Stomach (tissue), 9 donors: ENCODE results near the gene RNF113B. TPM values are rescaled to one million over a fixed set of nuclear protein-coding genes. Genes with fewer than 3 reads are reported as not detected.
A peak's percentile ranks its signal among the peaks of the same experiment; 100 is the strongest.

Experiments used
- DNase-seq, 2 donors: peaks; one replicate each; pipeline versions ENCODE4 v3.0.0 to v3.0.0-alpha.2; 2013 to 2019
- H3K27ac ChIP-seq, 5 donors: fragments of 200-600 bp in 4 of 5; sonication (generic) in 4 of 5; one replicate each; pipeline ENCODE4 v1.5.1; 2013 to 2019; ENCODE audit warnings: mild to moderate bottlenecking in 1 of 5, moderate library complexity in 1 of 5
- H3K27me3 ChIP-seq, 3 donors: fragments of 200-600 bp; sonication (generic); one replicate each; pipeline ENCODE4 v1.5.1; 2017 to 2019; ENCODE audit warnings: mixed run types in 1 of 3
- H3K36me3 ChIP-seq, 4 donors: fragments of 200-600 bp; sonication (generic); 1 replicate in 3 of 4; 2 replicates in 1 of 4; pipeline ENCODE4 v1.5.1; 2016 to 2019
- H3K4me1 ChIP-seq, 4 donors: fragments of 200-600 bp; sonication (generic); one replicate each; pipeline ENCODE4 v1.5.1; 2016 to 2019
- H3K4me3 ChIP-seq, 4 donors: fragments of 200-600 bp; sonication (generic) in 3 of 4; one replicate each; pipeline ENCODE4 v1.5.1; 2016 to 2019; ENCODE audit warnings: mild to moderate bottlenecking in 1 of 4
- H3K9me3 ChIP-seq, 4 donors: fragments of 200-600 bp; sonication (generic); one replicate each; pipeline ENCODE4 v1.5.1; 2016 to 2019
- CTCF ChIP-seq, 7 experiments: fragments of 450-650 bp in 4 of 7; fragments of 200-600 bp in 3 of 7; sonication (generic) in 3 of 7; IDR thresholded peaks; one replicate each; pipeline ENCODE4 v1.5.1; 2016 to 2019; ENCODE audit warnings: antibody characterized with exemption in 7 of 7, control low read depth in 2 of 7, mild to moderate bottlenecking in 1 of 7
- EP300 ChIP-seq: sonication (generic); formaldehyde crosslinking; IDR thresholded peaks from one replicate; pipeline ENCODE4 v1.6.1; 2017; ENCODE audit warnings: antibody characterized with exemption
- POLR2A ChIP-seq, 4 donors: fragments of 450-650 bp; IDR thresholded peaks; one replicate each; pipeline ENCODE4 v1.6.1; 2016; ENCODE audit warnings: antibody characterized with exemption in 4 of 4, control low read depth in 2 of 4, mild to moderate bottlenecking in 1 of 4, moderate library complexity in 1 of 4
- POLR2AphosphoS5 ChIP-seq, 3 donors: sonication (generic); formaldehyde crosslinking; IDR thresholded peaks; one replicate each; pipeline ENCODE4 v1.6.1; 2016; ENCODE audit warnings: antibody characterized with exemption in 3 of 3
- WGBS, 5 donors: extraction: QIAGEN DNeasy Blood & Tissue Kit in 3 of 5; methylation state at CpG; one replicate each; pipeline versions ENCODE4 v1.1.5 to v1.1.7; 2013 to 2018; 5-methylcytosine and 5-hydroxymethylcytosine counted together
- intact Hi-C: fragments of 100-400 bp; cut with DNase I; formaldehyde crosslinking; loops from one replicate; pipeline ENCODE4 v1.15.1; 2023; ENCODE audit warnings: low total_unique reads
- polyA plus RNA-seq, 3 donors: library from polyadenylated mRNA; stranded (reverse); fragments of 200-250 nt; gene quantifications; one replicate each; pipeline ENCODE4 v1.2.3, GENCODE V29; 2013
- total RNA-seq, 5 donors: library from RNA; depleted of rRNA; stranded (reverse); fragments of >200 nt; gene quantifications; one replicate each; pipeline versions ENCODE4 v1.1.0 to v1.2.3, GENCODE V29; 2014 to 2016
- donor health status: healthy with polysubstance abuse.
- donor health status: Bipolar disorder and iron deficiency.
- donor health status: healthy.

Gene RNF113B
- total and polyA plus RNA-seq, 8 donors = not detected

GRCh38 chr13:98188544-98189166, 11.6 kb upstream of the RNF113B start:
- Histone ChIP-seq H3K36me3 (no peaks in the 10 kb centered on the region), H3K4me3 (no peak overlapping the region), H3K4me1 (peaks cover 14 to 66% (median 42%) of the 10 kb centered on the region in 4 donors), H3K9me3 (no peaks in the 10 kb centered on the region), H3K27ac (peak overlapping the region in 3 of 5 donors; percentile 39 to 62 (median 39)), H3K27me3 (no peaks in the 10 kb centered on the region)
- DNase-seq = no peak
- TF ChIP-seq POLR2A (IDR thresholded peaks at IDR 0.05) = no peak
- no peak for TF ChIP-seq POLR2AphosphoS5 (IDR thresholded peaks at IDR 0.05)
- no peak for TF ChIP-seq EP300
- TF ChIP-seq CTCF (IDR thresholded peaks at IDR 0.05) = no peak
- 82 to 92% (median 87%) methylated on average over 12 to 14 of the region's 14 CpGs for WGBS, 5 donors
- intact Hi-C loops = no loop called here

GRCh38 chr13:98187965-98188261, 10.8 kb upstream of the RNF113B start:
- no peak for TF ChIP-seq POLR2AphosphoS5 (IDR thresholded peaks at IDR 0.05)
- no peak for TF ChIP-seq CTCF (IDR thresholded peaks at IDR 0.05)
- TF ChIP-seq EP300 = no peak
- TF ChIP-seq POLR2A (IDR thresholded peaks at IDR 0.05) = no peak
- Histone ChIP-seq H3K4me1 (peaks cover 17 to 71% (median 44%) of the 10 kb centered on the region in 4 donors), H3K4me3 (no peak overlapping the region), H3K27ac (peak overlapping the region in 4 of 5 donors; percentile 2 to 62 (median 39)), H3K36me3 (no peaks in the 10 kb centered on the region), H3K9me3 (no peaks in the 10 kb centered on the region), H3K27me3 (no peaks in the 10 kb centered on the region)
- intact Hi-C loops = no loop called here
- 68 to 86% (median 75%) methylated on average over 7 of the region's 7 CpGs for WGBS, 5 donors
- DNase-seq = no peak

- Histone ChIP-seq H3K27me3 (no peaks in the 10 kb centered on the region), H3K4me1 (peaks cover 17 to 69% (median 45%) of the 10 kb centered on the region in 4 donors), H3K36me3 (no peaks in the 10 kb centered on the region), H3K4me3 (no peak overlapping the region), H3K27ac (peak overlapping the region in 4 of 5 donors; percentile 2 to 62 (median 39)), H3K9me3 (no peaks in the 10 kb centered on the region)
- no peak for DNase-seq
- WGBS, 5 donors = 41 to 55% (median 48%) methylated on average over 4 of the region's 4 CpGs
- intact Hi-C loops = no loop called here
- TF ChIP-seq POLR2A (IDR thresholded peaks at IDR 0.05) (no peak), POLR2AphosphoS5 (IDR thresholded peaks at IDR 0.05) (no peak), EP300 (no peak), CTCF (IDR thresholded peaks at IDR 0.05) (no peak)
Measured at GRCh38 chr13:98187155-98187964, 10.3 kb upstream of the RNF113B start.

- intact Hi-C loops = no loop called here
- WGBS, 5 donors = 70 to 87% (median 78%) methylated on average over 1 of the region's 1 CpG
- Histone ChIP-seq H3K27me3 (no peaks in the 10 kb centered on the region), H3K4me3 (no peak overlapping the region), H3K4me1 (peaks cover 10 to 55% (median 31%) of the 10 kb centered on the region in 4 donors), H3K9me3 (no peaks in the 10 kb centered on the region), H3K36me3 (no peaks in the 10 kb centered on the region), H3K27ac (no peak overlapping the region)
- no peak for DNase-seq
- TF ChIP-seq POLR2A (IDR thresholded peaks at IDR 0.05) (no peak), CTCF (IDR thresholded peaks at IDR 0.05) (no peak), EP300 (no peak), POLR2AphosphoS5 (IDR thresholded peaks at IDR 0.05) (no peak)
Measured at GRCh38 chr13:98184792-98185191, 7.7 kb upstream of the RNF113B start.
